Measurements from ENCODE around the gene CSAG3. TPM values are rescaled to one million over a fixed set of nuclear protein-coding genes. Genes with fewer than 3 reads are reported as not detected.

CSAG3 gene
- total and polyA plus RNA-seq, 2 donors = 0.52 to 1.3 TPM

DNA sequence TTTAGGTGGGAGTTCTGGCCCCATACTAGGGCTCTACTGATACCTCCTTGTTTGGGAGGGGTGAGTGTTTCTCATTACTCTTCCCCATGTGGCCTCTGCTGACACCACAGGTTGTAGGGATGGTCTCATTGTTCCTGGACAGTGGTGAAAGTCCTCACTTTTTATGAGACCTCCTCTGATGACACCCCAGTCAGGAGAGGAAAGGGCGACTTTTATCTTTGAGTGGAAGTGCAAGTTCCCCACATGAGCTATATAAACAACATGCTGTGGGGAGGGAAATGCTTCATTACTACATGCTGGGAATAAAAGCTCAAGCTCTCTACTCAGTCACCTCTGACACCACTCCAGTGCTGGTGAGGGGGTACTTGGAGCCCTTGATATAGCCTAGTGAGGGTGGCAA lies 39.9 kb downstream of the CSAG3 start:
- H3K36me3 ChIP-seq (ENCODE audit: control insufficient read depth in 2 of 2, insufficient read depth in 2 of 2, low read length in 1 of 2) = no peaks in the 10 kb centered on the region
- H3K9me3 ChIP-seq (ENCODE audit: control insufficient read depth in 2 of 2, insufficient read depth in 1 of 2, low read length in 1 of 2) = no peaks in the 10 kb centered on the region
- H3K4me3 ChIP-seq (ENCODE audit: low read length in 2 of 2) = no peak overlapping the region
- no peak for DNase-seq (ENCODE audit: low read depth in 6 of 9, low spot score in 9 of 9)
- 96% methylated on average over 1 of the region's 1 CpG for WGBS
- no peaks in the 10 kb centered on the region for H3K4me1 ChIP-seq (ENCODE audit: control insufficient read depth in 2 of 2, insufficient read depth in 2 of 2, low read length in 2 of 2)
- H3K27me3 ChIP-seq (ENCODE audit: control insufficient read depth in 2 of 2, insufficient read depth in 1 of 2, low read length in 1 of 2) = peaks cover 0 to 2% of the 10 kb centered on the region in 2 donors
- no peak overlapping the region for H3K27ac ChIP-seq (ENCODE audit: low read depth in 1 of 2, low read length in 1 of 2)

GRCh38 chrX:152806035-152806434 lies 47.0 kb downstream of the CSAG3 start:
- WGBS = 97% methylated on average over 4 of the region's 4 CpGs
- no peak overlapping the region for H3K27ac ChIP-seq (ENCODE audit: low read depth in 1 of 2, low read length in 1 of 2)
- H3K4me3 ChIP-seq (ENCODE audit: low read length in 2 of 2) = no peak overlapping the region
- H3K4me1 ChIP-seq (ENCODE audit: control insufficient read depth in 2 of 2, insufficient read depth in 2 of 2, low read length in 2 of 2) = no peaks in the 10 kb centered on the region
- H3K27me3 ChIP-seq (ENCODE audit: control insufficient read depth in 2 of 2, insufficient read depth in 1 of 2, low read length in 1 of 2) = peaks cover 0 to 2% of the 10 kb centered on the region in 2 donors
- no peak for DNase-seq (ENCODE audit: low read depth in 6 of 9, low spot score in 9 of 9)
- no peaks in the 10 kb centered on the region for H3K36me3 ChIP-seq (ENCODE audit: control insufficient read depth in 2 of 2, insufficient read depth in 2 of 2, low read length in 1 of 2)
- H3K9me3 ChIP-seq (ENCODE audit: control insufficient read depth in 2 of 2, insufficient read depth in 1 of 2, low read length in 1 of 2) = no peaks in the 10 kb centered on the region

Other genes with a start within 250 kb of the CSAG3 start
- gene GABRQ, start 121.3 kb upstream of the CSAG3 start, total RNA-seq = 0.09 TPM
- gene GABRQ, start 121.3 kb upstream of the CSAG3 start, polyA plus RNA-seq = 0.09 TPM
- 0.05 TPM for gene MAGEA3, start 60.4 kb upstream of the CSAG3 start, total RNA-seq
- gene MAGEA3, start 60.4 kb upstream of the CSAG3 start, polyA plus RNA-seq = 0.05 TPM
- gene CSAG2, start 49.9 kb upstream of the CSAG3 start, total RNA-seq = not detected
- gene CSAG2, start 49.9 kb upstream of the CSAG3 start, polyA plus RNA-seq = 0.52 TPM
- gene MAGEA2B, start 44.6 kb upstream of the CSAG3 start, total RNA-seq = not detected
- not detected for gene MAGEA2B, start 44.6 kb upstream of the CSAG3 start, polyA plus RNA-seq
- 0.24 TPM for gene CSAG1, start 25.5 kb upstream of the CSAG3 start, total RNA-seq
- 0.30 TPM for gene CSAG1, start 25.5 kb upstream of the CSAG3 start, polyA plus RNA-seq
- not detected for gene MAGEA12, start 25.5 kb upstream of the CSAG3 start, total RNA-seq
- 0.05 TPM for gene MAGEA12, start 25.5 kb upstream of the CSAG3 start, polyA plus RNA-seq
- gene MAGEA2, start 5.4 kb upstream of the CSAG3 start, total RNA-seq = not detected
- gene MAGEA2, start 5.4 kb upstream of the CSAG3 start, polyA plus RNA-seq = 0.02 TPM
- not detected for gene MAGEA6, start 10.5 kb downstream of the CSAG3 start, total RNA-seq
- gene MAGEA6, start 10.5 kb downstream of the CSAG3 start, polyA plus RNA-seq = 0.05 TPM
- gene CETN2, start 71.5 kb downstream of the CSAG3 start, total RNA-seq = 25.3 TPM
- gene CETN2, start 71.5 kb downstream of the CSAG3 start, polyA plus RNA-seq = 37.4 TPM
- gene NSDHL, start 71.8 kb downstream of the CSAG3 start, total RNA-seq = 7.2 TPM
- gene NSDHL, start 71.8 kb downstream of the CSAG3 start, polyA plus RNA-seq = 9.9 TPM
- 1.5 TPM for gene ZNF185, start 138.8 kb downstream of the CSAG3 start, total RNA-seq
- gene ZNF185, start 138.8 kb downstream of the CSAG3 start, polyA plus RNA-seq = 5.9 TPM
- not detected for gene PNMA5, start 234.9 kb downstream of the CSAG3 start, total RNA-seq
- gene PNMA5, start 234.9 kb downstream of the CSAG3 start, polyA plus RNA-seq = 0.25 TPM

All from thymus (tissue), 11 donors.